Gastrocnemius medialis (tissue), 4 donors: ENCODE results near the gene TMTC3.

Experiments
- CTCF ChIP-seq, 5 experiments: fragments of 450-650 bp in 3 of 5; fragments of 200-600 bp in 2 of 5; sonication (generic) in 2 of 5; IDR thresholded peaks in 4 of 5; conservative IDR thresholded peaks in 1 of 5; 1 replicate in 4 of 5; 2 replicates in 1 of 5; pipeline ENCODE4 v1.5.1; 2016 to 2019; ENCODE audit warnings: antibody characterized with exemption in 5 of 5, mild to moderate bottlenecking in 3 of 5, moderate library complexity in 3 of 5
- POLR2A ChIP-seq, 2 donors: fragments of 450-650 bp; IDR thresholded peaks; one replicate each; pipeline ENCODE4 v1.6.1; 2017; ENCODE audit warnings: antibody characterized with exemption in 2 of 2, mild to moderate bottlenecking in 2 of 2, moderate library complexity in 2 of 2

- TF ChIP-seq CTCF (IDR thresholded peaks at IDR 0.05 in 4 of 5, conservative IDR thresholded peaks at IDR 0.05 in 1 of 5) = no peak
- no peak for TF ChIP-seq POLR2A (IDR thresholded peaks at IDR 0.05)
These were observed 21.3 kb downstream of the TMTC3 start for GRCh38 chr12:88163371-88163770.
